Suprapubic skin (tissue), 4 donors: ENCODE data around the gene PRXL2C. TPM values are rescaled to one million over a fixed set of nuclear protein-coding genes. Genes with fewer than 3 reads are reported as not detected.
"Not testable (repeated sequence)": the region's sequence is repeated elsewhere in the genome, so short reads cannot be mapped to it uniquely, and the experiment has no call there.

ENCODE experiments used
- DNase-seq, 2 donors: peaks; one replicate each; pipeline ENCODE4 v3.0.0-alpha.2; 2019; ENCODE audit warnings: low spot score in 2 of 2
- H3K27ac ChIP-seq: fragments of 200-600 bp; sonication (generic); one replicate; pipeline ENCODE4 v1.5.1; 2019
- H3K27me3 ChIP-seq: fragments of 200-600 bp; sonication (generic); one replicate; pipeline ENCODE4 v1.5.1; 2019
- H3K36me3 ChIP-seq: fragments of 200-600 bp; sonication (generic); one replicate; pipeline ENCODE4 v1.5.1; 2019
- H3K4me1 ChIP-seq: fragments of 200-600 bp; sonication (generic); one replicate; pipeline ENCODE4 v1.5.1; 2019
- H3K4me3 ChIP-seq: fragments of 200-600 bp; sonication (generic); one replicate; pipeline ENCODE4 v1.5.1; 2019; ENCODE audit warnings: mild to moderate bottlenecking
- H3K9me3 ChIP-seq: fragments of 200-600 bp; sonication (generic); one replicate; pipeline ENCODE4 v1.5.1; 2019
- CTCF ChIP-seq, 2 donors: fragments of 200-600 bp in 1 of 2; fragments of 450-650 bp in 1 of 2; sonication (generic) in 1 of 2; IDR thresholded peaks; one replicate each; pipeline ENCODE4 v1.5.1; 2016 to 2019; ENCODE audit warnings: antibody characterized with exemption in 2 of 2, mild to moderate bottlenecking in 1 of 2, moderate library complexity in 1 of 2
- EP300 ChIP-seq: sonication (generic); formaldehyde crosslinking; IDR thresholded peaks from one replicate; pipeline ENCODE4 v1.6.1; 2017; ENCODE audit warnings: antibody characterized with exemption
- POLR2A ChIP-seq, 2 donors: fragments of 450-650 bp; IDR thresholded peaks; one replicate each; pipeline ENCODE4 v1.6.1; 2017; ENCODE audit warnings: antibody characterized with exemption in 2 of 2, mild to moderate bottlenecking in 2 of 2, moderate library complexity in 2 of 2
- POLR2AphosphoS5 ChIP-seq, 3 donors: sonication (generic); formaldehyde crosslinking; IDR thresholded peaks; one replicate each; pipeline ENCODE4 v1.6.1; 2017; ENCODE audit warnings: antibody characterized with exemption in 3 of 3
- WGBS: methylation state at CpG from one replicate; pipeline ENCODE4 v1.1.5; 2018; 5-methylcytosine and 5-hydroxymethylcytosine counted together
- total RNA-seq, 4 donors: library from RNA; depleted of rRNA; stranded (reverse); fragments of >200 nt; gene quantifications; one replicate each; pipeline ENCODE4 v1.1.0, GENCODE V29; 2016

Gene PRXL2C
- total RNA-seq, 4 donors from 2014 or later, result 11.2 to 16.0 (median 13.6) TPM

GRCh38 chr9:96667363-96667728 lies 12.2 kb upstream of the PRXL2C start:
- 100% methylated on average over 1 of the region's 2 CpGs for WGBS

GRCh38 chr9:96666653-96667362 lies 11.7 kb upstream of the PRXL2C start:
- DNase-seq, H3K27ac ChIP-seq, H3K9me3 ChIP-seq, H3K27me3 ChIP-seq, H3K4me1 ChIP-seq, H3K36me3 ChIP-seq, H3K4me3 ChIP-seq: not testable (repeated sequence)
- TF ChIP-seq CTCF (IDR thresholded peaks at IDR 0.05), result peak; percentile 61 to 65
- WGBS, result 73% methylated on average over 15 of the region's 15 CpGs

More at GRCh38 chr9:96667363-96667728, 12.2 kb upstream of the PRXL2C start:
- Histone ChIP-seq H3K27me3 (no peaks in the 10 kb centered on the region), H3K36me3 (no peaks in the 10 kb centered on the region), H3K27ac (no peak overlapping the region), H3K4me3 (no peak overlapping the region), H3K4me1 (no peaks in the 10 kb centered on the region), H3K9me3 (no peaks in the 10 kb centered on the region)
- TF ChIP-seq EP300, result no peak
- TF ChIP-seq POLR2A (IDR thresholded peaks at IDR 0.05), result no peak
- no peak for DNase-seq

- Histone ChIP-seq H3K4me3 (no peak overlapping the region), H3K27ac (no peak overlapping the region), H3K36me3 (no peaks in the 10 kb centered on the region), H3K4me1 (no peaks in the 10 kb centered on the region), H3K9me3 (no peaks in the 10 kb centered on the region), H3K27me3 (no peaks in the 10 kb centered on the region)
- TF ChIP-seq EP300 (no peak), POLR2AphosphoS5 (IDR thresholded peaks at IDR 0.05) (no peak), POLR2A (IDR thresholded peaks at IDR 0.05) (no peak), CTCF (IDR thresholded peaks at IDR 0.05) (no peak)
- 88% methylated on average over 6 of the region's 6 CpGs for WGBS
- no peak for DNase-seq
These were observed 10.7 kb upstream of the PRXL2C start for GRCh38 chr9:96665789-96666188.

GRCh38 chr9:96663506-96664120 lies 8.5 kb upstream of the PRXL2C start:
- no peaks in the 10 kb centered on the region for H3K9me3 ChIP-seq
- WGBS, result 95% methylated on average over 20 of the region's 20 CpGs
- H3K4me3 ChIP-seq, result no peak overlapping the region
- no peaks in the 10 kb centered on the region for H3K36me3 ChIP-seq
- TF ChIP-seq CTCF (IDR thresholded peaks at IDR 0.05) (no peak), EP300 (no peak), POLR2AphosphoS5 (IDR thresholded peaks at IDR 0.05) (no peak), POLR2A (IDR thresholded peaks at IDR 0.05) (no peak)
- no peaks in the 10 kb centered on the region for H3K27me3 ChIP-seq
- DNase-seq, result no peak
- no peaks in the 10 kb centered on the region for H3K4me1 ChIP-seq
- H3K27ac ChIP-seq, result no peak overlapping the region

- Histone ChIP-seq H3K4me3 (no peak overlapping the region), H3K4me1 (peaks cover 7% of the 10 kb centered on the region), H3K36me3 (no peaks in the 10 kb centered on the region), H3K27me3 (no peaks in the 10 kb centered on the region), H3K27ac (no peak overlapping the region), H3K9me3 (no peaks in the 10 kb centered on the region)
- no peak for TF ChIP-seq POLR2A (IDR thresholded peaks at IDR 0.05)
- TF ChIP-seq EP300, result no peak
- no peak for TF ChIP-seq POLR2AphosphoS5 (IDR thresholded peaks at IDR 0.05)
- TF ChIP-seq CTCF (IDR thresholded peaks at IDR 0.05), result no peak
- DNase-seq, result no peak
- 94% methylated on average over 4 of the region's 4 CpGs for WGBS
These were observed 6.6 kb upstream of the PRXL2C start for GRCh38 chr9:96661711-96662110.
